ENCODE results near the gene AZU1. TPM values are rescaled to one million over a fixed set of nuclear protein-coding genes. Genes with fewer than 3 reads are reported as not detected.
A peak's percentile ranks its signal among the peaks of the same experiment; 100 is the strongest.

The AZU1 gene
- total RNA-seq, 2 experiments from 2014 or later: not detected

- peaks cover 9% of the 10 kb centered on the region for H3K36me3 Mint-ChIP-seq (ENCODE audit: low read depth)
- POLR2A ChIA-PET: interaction anchor here (1.8 kb wide), 1 partner anchor 9 kb away, joined by 9 read pairs; no protein-coding TSS in a partner anchor
Observed at GRCh38 chr19:871446-872265, 44.0 kb downstream of the AZU1 start.

GRCh38 chr19:872266-872951 lies 44.8 kb downstream of the AZU1 start:
- peaks cover 10% of the 10 kb centered on the region for H3K4me1 Mint-ChIP-seq (ENCODE audit: low read depth)
- intact Hi-C loops (cut with micrococcal nuclease): no loop called here

More at GRCh38 chr19:871446-872265, 44.0 kb downstream of the AZU1 start:
- no peak overlapping the region for H3K4me3 Mint-ChIP-seq
- H3K9me3 Mint-ChIP-seq: peaks cover 2% of the 10 kb centered on the region
- H3K27ac Mint-ChIP-seq: peak overlapping the region; percentile 71
- TF ChIP-seq CTCF (IDR thresholded peaks at IDR 0.05): no peak
- H3K4me1 Mint-ChIP-seq (ENCODE audit: low read depth): peaks cover 10% of the 10 kb centered on the region
- no peak for ATAC-seq
- H3K27me3 Mint-ChIP-seq: no peaks in the 10 kb centered on the region
- CTCF ChIA-PET: interaction anchor here (1.2 to 1.8 kb wide), 2 partner anchors 8 to 15 kb away, joined by 3 to 6 read pairs; no protein-coding TSS in a partner anchor
- DNase-seq: no peak
- intact Hi-C loops (cut with micrococcal nuclease): no loop called here

GRCh38 chr19:873084-873483 lies 45.4 kb downstream of the AZU1 start:
- no peak for TF ChIP-seq CTCF (IDR thresholded peaks at IDR 0.05)
- intact Hi-C loops (cut with micrococcal nuclease): no loop called here
- ATAC-seq: peak; percentile 85
- peaks cover 2% of the 10 kb centered on the region for H3K9me3 Mint-ChIP-seq
- DNase-seq: peak; percentile 86
- CTCF ChIA-PET: interaction anchor here (1.8 kb wide), 1 partner anchor 10 kb away, joined by 6 read pairs; no protein-coding TSS in a partner anchor
- H3K36me3 Mint-ChIP-seq (ENCODE audit: low read depth): peaks cover 9% of the 10 kb centered on the region
- peaks cover 10% of the 10 kb centered on the region for H3K4me1 Mint-ChIP-seq (ENCODE audit: low read depth)
- H3K27ac Mint-ChIP-seq: peak overlapping the region; percentile 61
- POLR2A ChIA-PET: interaction anchor here (1.8 kb wide), 1 partner anchor 10 kb away, joined by 9 read pairs; no protein-coding TSS in a partner anchor
- no peak overlapping the region for H3K4me3 Mint-ChIP-seq
- no peaks in the 10 kb centered on the region for H3K27me3 Mint-ChIP-seq

More at GRCh38 chr19:872266-872951, 44.8 kb downstream of the AZU1 start:
- Mint-ChIP-seq H3K4me3 (peak overlapping the region; percentile 54), H3K9me3 (peaks cover 2% of the 10 kb centered on the region), H3K27ac (peak overlapping the region; percentile 67), H3K27me3 (no peaks in the 10 kb centered on the region), H3K36me3 (ENCODE audit: low read depth) (peaks cover 9% of the 10 kb centered on the region)
- TF ChIP-seq CTCF (IDR thresholded peaks at IDR 0.05): no peak
- peak; percentile 94 for DNase-seq
- ChIA-PET POLR2A (interaction anchor here (0.6 to 1.8 kb wide), 2 partner anchors 10 to 18 kb away, joined by 4 to 9 read pairs; no protein-coding TSS in a partner anchor), CTCF (interaction anchor here (1.8 kb wide), 1 partner anchor 9 kb away, joined by 6 read pairs; no protein-coding TSS in a partner anchor)
- peak; percentile 91 for ATAC-seq

GRCh38 chr19:873561-874041 lies 46.0 kb downstream of the AZU1 start:
- Mint-ChIP-seq H3K9me3 (peaks cover 2% of the 10 kb centered on the region), H3K4me3 (no peak overlapping the region), H3K4me1 (ENCODE audit: low read depth) (peaks cover 10% of the 10 kb centered on the region), H3K27me3 (no peaks in the 10 kb centered on the region), H3K27ac (no peak overlapping the region), H3K36me3 (ENCODE audit: low read depth) (peaks cover 9% of the 10 kb centered on the region)
- ATAC-seq (no peak), DNase-seq (no peak)
- CTCF ChIA-PET: no interaction called here
- intact Hi-C loops (cut with micrococcal nuclease): no loop called here
- POLR2A ChIA-PET: no interaction called here
- no peak for TF ChIP-seq CTCF (IDR thresholded peaks at IDR 0.05)

All from activated CD8-positive, alpha-beta T cell treated with anti-CD3 and anti-CD28 coated beads for 36 hours (primary cell).